ENCODE measurements around the gene ROR2. TPM values are rescaled to one million over a fixed set of nuclear protein-coding genes. Genes with fewer than 3 reads are reported as not detected.
"Not testable (repeated sequence)": the region's sequence is repeated elsewhere in the genome, so short reads cannot be mapped to it uniquely, and the experiment has no call there.

Gene ROR2
- 3.0 TPM for total RNA-seq

- ATAC-seq (peak; percentile 86), DNase-seq (ENCODE audit: low spot score) (peak; percentile 72)
- intact Hi-C loops (cut with DNase I): no loop called here
Observed at GRCh38 chr9:91949946-91950664, at the start of gene ROR2. Gene ROR2, minus strand, starts transcription at chr9:91950228.

- intact Hi-C loops (cut with DNase I): no loop called here
- ATAC-seq: no peak
Observed at GRCh38 chr9:91995000-91995655, 45.1 kb upstream of the ROR2 start.

GRCh38 chr9:91994422-91994821 is 44.4 kb upstream of the ROR2 start:
- intact Hi-C loops (cut with DNase I): no loop called here
- DNase-seq (ENCODE audit: low spot score): no peak
- no peak for ATAC-seq

More at GRCh38 chr9:91995000-91995655, 45.1 kb upstream of the ROR2 start:
- no peak for DNase-seq (ENCODE audit: low spot score)

GRCh38 chr9:91992461-91993041 is 42.5 kb upstream of the ROR2 start:
- intact Hi-C loops (cut with DNase I): no loop called here
- ATAC-seq (peak; percentile 61), DNase-seq (ENCODE audit: low spot score) (no peak)

- DNase-seq (ENCODE audit: low spot score) (no peak), ATAC-seq (peak; percentile 58)
- intact Hi-C loops (cut with DNase I): no loop called here
Observed at GRCh38 chr9:91991721-91992341, 41.8 kb upstream of the ROR2 start.

- ATAC-seq (no peak), DNase-seq (ENCODE audit: low spot score) (no peak)
- intact Hi-C loops (cut with DNase I): no loop called here
Observed at GRCh38 chr9:91986248-91986647, 36.2 kb upstream of the ROR2 start.

- intact Hi-C loops (cut with DNase I): no loop called here
Observed at GRCh38 chr9:91985692-91986091, 35.7 kb upstream of the ROR2 start.

GRCh38 chr9:91978740-91979414 is 28.8 kb upstream of the ROR2 start:
- DNase-seq (ENCODE audit: low spot score): no peak
- no peak for ATAC-seq
- intact Hi-C loops (cut with DNase I): no loop called here

More at GRCh38 chr9:91985692-91986091, 35.7 kb upstream of the ROR2 start:
- ATAC-seq: no peak
- no peak for DNase-seq (ENCODE audit: low spot score)

- ATAC-seq; intact Hi-C loops (cut with DNase I); DNase-seq (ENCODE audit: low spot score): not testable (repeated sequence)
Observed at GRCh38 chr9:91975254-91975653, 25.2 kb upstream of the ROR2 start.

- DNase-seq (ENCODE audit: low spot score): no peak
- ATAC-seq: no peak
- intact Hi-C loops (cut with DNase I): no loop called here
Observed at GRCh38 chr9:91972711-91973110, 22.7 kb upstream of the ROR2 start.

- intact Hi-C loops (cut with DNase I): no loop called here
- DNase-seq (ENCODE audit: low spot score) (no peak), ATAC-seq (no peak)
Observed at GRCh38 chr9:91972076-91972626, 22.1 kb upstream of the ROR2 start.

GRCh38 chr9:91967259-91967658 is 17.2 kb upstream of the ROR2 start:
- ATAC-seq: no peak
- DNase-seq (ENCODE audit: low spot score): no peak
- intact Hi-C loops (cut with DNase I): no loop called here

- DNase-seq (ENCODE audit: low spot score) (no peak), ATAC-seq (no peak)
- intact Hi-C loops (cut with DNase I): no loop called here
Observed at GRCh38 chr9:91966503-91966902, 16.5 kb upstream of the ROR2 start.

- ATAC-seq (no peak), DNase-seq (ENCODE audit: low spot score) (no peak)
- intact Hi-C loops (cut with DNase I): no loop called here
Observed at GRCh38 chr9:91963711-91964240, 13.7 kb upstream of the ROR2 start.

- ATAC-seq (no peak), DNase-seq (ENCODE audit: low spot score) (no peak)
- intact Hi-C loops (cut with DNase I): no loop called here
Observed at GRCh38 chr9:91960367-91960766, 10.3 kb upstream of the ROR2 start.

- intact Hi-C loops (cut with DNase I): no loop called here
- DNase-seq (ENCODE audit: low spot score) (no peak), ATAC-seq (peak; percentile 78)
Observed at GRCh38 chr9:91958174-91958573, 8.1 kb upstream of the ROR2 start.

- DNase-seq (ENCODE audit: low spot score): no peak
- peak; percentile 20 for ATAC-seq
- intact Hi-C loops (cut with DNase I): no loop called here
Observed at GRCh38 chr9:91954841-91955471, 4.9 kb upstream of the ROR2 start.

GRCh38 chr9:91953718-91954117 is 3.7 kb upstream of the ROR2 start:
- intact Hi-C loops (cut with DNase I): no loop called here
- no peak for ATAC-seq

More at GRCh38 chr9:91953718-91954117, 3.7 kb upstream of the ROR2 start:
- DNase-seq (ENCODE audit: low spot score): no peak
